ENCODE data around the gene MACROD2.

DNA sequence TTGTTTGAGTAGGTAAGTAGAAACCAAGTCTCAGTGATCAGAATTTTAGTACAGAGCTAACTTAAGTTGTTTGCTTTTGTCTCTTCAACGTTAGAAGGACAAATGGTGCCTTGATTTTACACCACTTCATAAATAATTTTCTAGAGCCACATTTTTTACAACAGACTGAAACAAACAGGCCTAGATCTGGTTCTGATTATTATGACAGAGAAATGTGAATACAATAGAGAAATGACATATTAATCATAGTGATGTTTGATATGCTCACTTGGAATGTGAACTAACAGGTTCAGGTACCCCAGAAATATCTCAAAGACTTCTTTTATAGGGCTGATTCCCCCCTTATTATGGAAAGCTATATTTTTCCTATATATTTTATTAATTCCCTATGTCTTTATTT, 1817.4 kb downstream of the MACROD2 start:
- TF ChIP-seq, protein P1, sequence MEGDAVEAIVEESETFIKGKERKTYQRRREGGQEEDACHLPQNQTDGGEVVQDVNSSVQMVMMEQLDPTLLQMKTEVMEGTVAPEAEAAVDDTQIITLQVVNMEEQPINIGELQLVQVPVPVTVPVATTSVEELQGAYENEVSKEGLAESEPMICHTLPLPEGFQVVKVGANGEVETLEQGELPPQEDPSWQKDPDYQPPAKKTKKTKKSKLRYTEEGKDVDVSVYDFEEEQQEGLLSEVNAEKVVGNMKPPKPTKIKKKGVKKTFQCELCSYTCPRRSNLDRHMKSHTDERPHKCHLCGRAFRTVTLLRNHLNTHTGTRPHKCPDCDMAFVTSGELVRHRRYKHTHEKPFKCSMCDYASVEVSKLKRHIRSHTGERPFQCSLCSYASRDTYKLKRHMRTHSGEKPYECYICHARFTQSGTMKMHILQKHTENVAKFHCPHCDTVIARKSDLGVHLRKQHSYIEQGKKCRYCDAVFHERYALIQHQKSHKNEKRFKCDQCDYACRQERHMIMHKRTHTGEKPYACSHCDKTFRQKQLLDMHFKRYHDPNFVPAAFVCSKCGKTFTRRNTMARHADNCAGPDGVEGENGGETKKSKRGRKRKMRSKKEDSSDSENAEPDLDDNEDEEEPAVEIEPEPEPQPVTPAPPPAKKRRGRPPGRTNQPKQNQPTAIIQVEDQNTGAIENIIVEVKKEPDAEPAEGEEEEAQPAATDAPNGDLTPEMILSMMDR (IDR thresholded peaks at IDR 0.05; ENCODE audit: poor library complexity, severe bottlenecking) = no peak
- TF ChIP-seq RAD21 (conservative IDR thresholded peaks at IDR 0.05) = no peak
- TF ChIP-seq EP300 (conservative IDR thresholded peaks at IDR 0.05; ENCODE audit: poor library complexity, severe bottlenecking) = no peak
- TF ChIP-seq EZH2 (IDR thresholded peaks at IDR 0.05; ENCODE audit: borderline replicate concordance, insufficient read depth, low read length, poor library complexity, severe bottlenecking) = no peak
